ENCODE data around the gene GRID2.

DNA sequence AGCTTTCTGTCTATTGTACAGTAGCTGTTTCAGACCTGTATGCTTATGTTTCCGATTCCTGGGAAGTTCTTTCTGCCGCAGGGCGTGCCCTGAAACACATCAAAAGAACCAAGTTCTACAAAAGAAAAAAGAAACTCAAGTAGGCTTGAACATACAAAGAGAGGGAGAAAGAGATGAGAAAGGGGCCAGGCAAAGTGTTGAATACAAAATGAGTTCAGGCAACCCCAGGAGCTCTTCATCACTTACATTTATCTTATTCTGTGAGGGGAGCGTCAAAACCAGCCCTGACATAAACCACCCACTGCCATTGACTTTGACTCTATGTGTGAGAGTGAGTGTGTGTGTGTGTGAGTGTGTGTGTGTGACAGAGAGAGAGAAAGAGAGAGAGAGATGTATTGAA, 1498.3 kb downstream of the GRID2 start:
- no peak for TF ChIP-seq EZH2 (IDR thresholded peaks at IDR 0.05)
- TF ChIP-seq, protein P1, sequence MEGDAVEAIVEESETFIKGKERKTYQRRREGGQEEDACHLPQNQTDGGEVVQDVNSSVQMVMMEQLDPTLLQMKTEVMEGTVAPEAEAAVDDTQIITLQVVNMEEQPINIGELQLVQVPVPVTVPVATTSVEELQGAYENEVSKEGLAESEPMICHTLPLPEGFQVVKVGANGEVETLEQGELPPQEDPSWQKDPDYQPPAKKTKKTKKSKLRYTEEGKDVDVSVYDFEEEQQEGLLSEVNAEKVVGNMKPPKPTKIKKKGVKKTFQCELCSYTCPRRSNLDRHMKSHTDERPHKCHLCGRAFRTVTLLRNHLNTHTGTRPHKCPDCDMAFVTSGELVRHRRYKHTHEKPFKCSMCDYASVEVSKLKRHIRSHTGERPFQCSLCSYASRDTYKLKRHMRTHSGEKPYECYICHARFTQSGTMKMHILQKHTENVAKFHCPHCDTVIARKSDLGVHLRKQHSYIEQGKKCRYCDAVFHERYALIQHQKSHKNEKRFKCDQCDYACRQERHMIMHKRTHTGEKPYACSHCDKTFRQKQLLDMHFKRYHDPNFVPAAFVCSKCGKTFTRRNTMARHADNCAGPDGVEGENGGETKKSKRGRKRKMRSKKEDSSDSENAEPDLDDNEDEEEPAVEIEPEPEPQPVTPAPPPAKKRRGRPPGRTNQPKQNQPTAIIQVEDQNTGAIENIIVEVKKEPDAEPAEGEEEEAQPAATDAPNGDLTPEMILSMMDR (IDR thresholded peaks at IDR 0.05), result no peak
- TF ChIP-seq EZH2phosphoT487 (IDR thresholded peaks at IDR 0.05), result no peak
